Trophoblast cell (in vitro differentiated cells and primary cell): ENCODE results near the gene COX8A.

Experiments used
- DNase-seq, 2 donors: peaks; one replicate each; pipeline ENCODE4 v3.0.0-alpha.2; 2016
- H2AFZ ChIP-seq: 2 replicates; pipeline ENCODE4 v1.6.1; 2013; ENCODE audit warnings: low read length, moderate library complexity, mild to moderate bottlenecking; ENCODE audit not compliant: insufficient read depth, poor library complexity
- H2AK5ac ChIP-seq: 2 replicates; pipeline ENCODE4 v1.6.1; 2013; ENCODE audit warnings: mild to moderate bottlenecking, low read length
- H2BK120ac ChIP-seq: 2 replicates; pipeline ENCODE4 v1.6.1; 2013; ENCODE audit warnings: low read length, mild to moderate bottlenecking, moderate library complexity; ENCODE audit not compliant: insufficient read depth, poor library complexity
- H2BK12ac ChIP-seq: 2 replicates; pipeline ENCODE4 v1.6.1; 2013; ENCODE audit warnings: mild to moderate bottlenecking, low read length, moderate library complexity
- H2BK5ac ChIP-seq: 2 replicates; pipeline ENCODE4 v1.6.1; 2013; ENCODE audit warnings: low read length, low read depth, moderate library complexity, mild to moderate bottlenecking; ENCODE audit not compliant: poor library complexity
- H3K14ac ChIP-seq: 2 replicates; pipeline ENCODE4 v1.6.1; 2013; ENCODE audit warnings: mild to moderate bottlenecking, low read length
- H3K18ac ChIP-seq: 2 replicates; pipeline ENCODE4 v1.6.1; 2013; ENCODE audit warnings: mild to moderate bottlenecking, low read length
- H3K23ac ChIP-seq: 2 replicates; pipeline ENCODE4 v1.6.1; 2013; ENCODE audit warnings: low read length
- H3K27ac ChIP-seq: 2 replicates; pipeline ENCODE4 v1.5.1; 2013; ENCODE audit warnings: low read depth, mild to moderate bottlenecking, inconsistent platforms, low read length, moderate library complexity
- H3K27me3 ChIP-seq: 2 replicates; pipeline ENCODE4 v1.6.1; 2013; ENCODE audit warnings: inconsistent platforms, mild to moderate bottlenecking, low read length, moderate library complexity; ENCODE audit not compliant: insufficient read depth
- H3K36me3 ChIP-seq, 2 experiments: 1 replicate in 1 of 2; 2 replicates in 1 of 2; pipeline ENCODE4 v1.6.1; 2013; ENCODE audit warnings: low read length in 2 of 2, mild to moderate bottlenecking in 2 of 2, moderate library complexity in 1 of 2; ENCODE audit not compliant: insufficient read depth in 2 of 2, control insufficient read depth in 1 of 2
- H3K4ac ChIP-seq: 2 replicates; pipeline ENCODE4 v1.6.1; 2013; ENCODE audit warnings: low read depth, mild to moderate bottlenecking, low read length, moderate library complexity
- H3K4me1 ChIP-seq, 2 experiments: 1 replicate in 1 of 2; 2 replicates in 1 of 2; pipeline ENCODE4 v1.6.1; 2013; ENCODE audit warnings: low read length in 2 of 2, mild to moderate bottlenecking in 2 of 2, moderate library complexity in 1 of 2; ENCODE audit not compliant: insufficient read depth in 2 of 2, control insufficient read depth in 1 of 2
- H3K4me2 ChIP-seq: 2 replicates; pipeline ENCODE4 v1.6.1; 2013; ENCODE audit warnings: inconsistent platforms, mild to moderate bottlenecking, low read length, moderate library complexity
- H3K4me3 ChIP-seq: 2 replicates; pipeline ENCODE4 v1.5.1; 2013; ENCODE audit warnings: mild to moderate bottlenecking, low read depth, low read length, inconsistent platforms
- H3K79me1 ChIP-seq: one replicate; pipeline ENCODE4 v1.6.1; 2013; ENCODE audit warnings: low read length
- H3K79me2 ChIP-seq: 2 replicates; pipeline ENCODE4 v1.6.1; 2013; ENCODE audit warnings: low read length, mild to moderate bottlenecking; ENCODE audit not compliant: control insufficient read depth, insufficient read depth, poor library complexity
- H3K9ac ChIP-seq: 2 replicates; pipeline ENCODE4 v1.6.1; 2013; ENCODE audit warnings: mild to moderate bottlenecking, low read length
- H3K9me3 ChIP-seq: 2 replicates; pipeline ENCODE4 v1.6.1; 2013; ENCODE audit warnings: low read depth, mild to moderate bottlenecking, control low read depth, inconsistent platforms, low read length; ENCODE audit not compliant: insufficient read depth
- H4K12ac ChIP-seq: 2 replicates; pipeline ENCODE4 v1.6.1; 2013; ENCODE audit warnings: low read depth, mild to moderate bottlenecking, low read length, moderate library complexity
- H4K8ac ChIP-seq: 2 replicates; pipeline ENCODE4 v1.6.1; 2013; ENCODE audit warnings: low read depth, mild to moderate bottlenecking, low read length, moderate library complexity
- H4K91ac ChIP-seq: one replicate; pipeline ENCODE4 v1.6.1; 2013; ENCODE audit warnings: low read depth, mild to moderate bottlenecking, low read length, moderate library complexity
- WGBS: extraction: QIAGEN DNeasy Blood & Tissue Kit; methylation state at CpG from one replicate; pipeline ENCODE4 v1.1.7; 2013; ENCODE audit warnings: missing lambda C conversion rate; ENCODE audit not compliant: insufficient read length, insufficient coverage; ENCODE audit errors: extremely low coverage; 5-methylcytosine and 5-hydroxymethylcytosine counted together

COX8A gene

DNA sequence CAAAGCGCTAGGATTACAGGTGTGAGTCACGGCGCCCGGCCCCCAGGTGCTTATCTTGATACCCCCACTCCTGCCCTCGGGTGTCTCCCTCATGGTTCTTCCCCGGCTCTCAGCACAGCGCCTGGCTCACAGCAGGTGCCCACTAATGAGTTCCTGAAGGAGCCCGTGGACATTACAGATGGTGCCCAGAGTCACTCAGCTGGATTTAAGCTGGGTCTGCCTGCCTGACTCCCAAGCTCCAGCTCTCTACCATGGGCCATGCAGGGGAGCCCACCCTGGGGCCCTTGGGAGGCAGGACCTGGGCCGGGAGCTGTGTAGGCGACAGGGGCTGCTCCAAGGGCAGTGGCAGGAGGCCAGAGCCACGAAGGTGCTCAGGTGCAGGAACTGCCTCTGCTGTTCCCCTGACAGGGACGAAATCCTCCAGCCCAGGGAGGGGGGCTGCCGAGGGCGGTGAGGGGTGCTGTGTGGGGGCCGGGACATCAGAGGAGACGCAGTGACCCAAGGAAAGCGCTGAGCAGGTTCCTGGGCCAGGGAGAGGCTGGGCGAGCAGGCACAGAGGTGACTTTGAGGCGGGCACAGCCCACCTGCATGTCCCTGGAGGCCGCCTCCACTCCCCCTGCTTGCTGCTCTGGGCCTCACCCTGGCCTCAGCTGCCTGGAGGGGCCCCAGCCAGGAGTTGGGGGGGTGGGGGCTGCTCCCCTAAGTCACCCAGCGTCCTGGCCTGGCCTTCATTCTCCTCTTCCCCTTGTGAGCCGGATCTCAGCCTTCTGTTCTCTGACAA is 46.7 kb downstream of the COX8A start:
- Histone ChIP-seq H2BK120ac (no peak overlapping the region), H3K4ac (no peak overlapping the region), H3K4me3 (no peak overlapping the region), H3K18ac (no peak overlapping the region), H2BK12ac (no peak overlapping the region), H3K9ac (no peak overlapping the region), H3K79me2 (no peaks in the 10 kb centered on the region), H3K36me3 (no peaks in the 10 kb centered on the region), H2BK5ac (no peak overlapping the region), H2AK5ac (no peak overlapping the region), H3K27me3 (no peaks in the 10 kb centered on the region), H3K4me1 (no peaks in the 10 kb centered on the region), H3K27ac (no peak overlapping the region), H3K23ac (no peak overlapping the region), H4K12ac (no peak overlapping the region), H4K91ac (no peak overlapping the region), H3K14ac (no peak overlapping the region), H4K8ac (no peak overlapping the region), H3K9me3 (peaks cover 2% of the 10 kb centered on the region), H3K4me2 (no peak overlapping the region), H2AFZ (no peak overlapping the region), H3K79me1 (no peaks in the 10 kb centered on the region)
- no CpG with 5 or more reads among the region's 22 CpGs for WGBS
- DNase-seq, result no peak

DNA sequence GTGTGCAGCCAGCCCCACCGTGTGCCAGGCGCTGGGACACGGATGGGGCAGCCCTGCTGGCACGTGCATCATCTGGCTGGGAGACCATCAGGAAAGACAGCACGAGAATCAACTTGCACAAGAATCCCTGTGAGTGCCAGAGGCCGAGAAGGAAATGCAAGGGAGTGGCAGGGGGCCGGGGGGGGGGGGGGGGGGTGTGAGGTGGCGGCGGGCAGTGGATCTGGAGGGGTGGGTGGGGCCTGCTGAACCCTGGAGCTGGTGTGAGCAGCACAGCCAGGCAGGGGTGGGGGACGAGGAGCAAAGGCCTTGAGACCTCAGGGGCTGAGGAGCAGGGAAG is 47.3 kb downstream of the COX8A start:
- no peaks in the 10 kb centered on the region for H3K36me3 ChIP-seq
- no CpG with 5 or more reads among the region's 10 CpGs for WGBS
- H4K8ac ChIP-seq, result no peak overlapping the region
- H3K23ac ChIP-seq, result no peak overlapping the region
- H3K4ac ChIP-seq, result no peak overlapping the region
- no peak overlapping the region for H2BK12ac ChIP-seq
- H4K91ac ChIP-seq, result no peak overlapping the region
- no peak overlapping the region for H3K18ac ChIP-seq
- no peak overlapping the region for H3K4me2 ChIP-seq
- no peaks in the 10 kb centered on the region for H3K4me1 ChIP-seq
- no peak overlapping the region for H2BK120ac ChIP-seq
- no peak overlapping the region for H2BK5ac ChIP-seq
- H3K27me3 ChIP-seq, result no peaks in the 10 kb centered on the region
- no peak overlapping the region for H3K4me3 ChIP-seq
- no peak overlapping the region for H2AK5ac ChIP-seq
- no peaks in the 10 kb centered on the region for H3K79me2 ChIP-seq
- peaks cover 2% of the 10 kb centered on the region for H3K9me3 ChIP-seq
- DNase-seq, result no peak
- H3K27ac ChIP-seq, result no peak overlapping the region
- H3K14ac ChIP-seq, result no peak overlapping the region
- no peaks in the 10 kb centered on the region for H3K79me1 ChIP-seq
- H2AFZ ChIP-seq, result no peak overlapping the region
- H4K12ac ChIP-seq, result no peak overlapping the region
- no peak overlapping the region for H3K9ac ChIP-seq

DNA sequence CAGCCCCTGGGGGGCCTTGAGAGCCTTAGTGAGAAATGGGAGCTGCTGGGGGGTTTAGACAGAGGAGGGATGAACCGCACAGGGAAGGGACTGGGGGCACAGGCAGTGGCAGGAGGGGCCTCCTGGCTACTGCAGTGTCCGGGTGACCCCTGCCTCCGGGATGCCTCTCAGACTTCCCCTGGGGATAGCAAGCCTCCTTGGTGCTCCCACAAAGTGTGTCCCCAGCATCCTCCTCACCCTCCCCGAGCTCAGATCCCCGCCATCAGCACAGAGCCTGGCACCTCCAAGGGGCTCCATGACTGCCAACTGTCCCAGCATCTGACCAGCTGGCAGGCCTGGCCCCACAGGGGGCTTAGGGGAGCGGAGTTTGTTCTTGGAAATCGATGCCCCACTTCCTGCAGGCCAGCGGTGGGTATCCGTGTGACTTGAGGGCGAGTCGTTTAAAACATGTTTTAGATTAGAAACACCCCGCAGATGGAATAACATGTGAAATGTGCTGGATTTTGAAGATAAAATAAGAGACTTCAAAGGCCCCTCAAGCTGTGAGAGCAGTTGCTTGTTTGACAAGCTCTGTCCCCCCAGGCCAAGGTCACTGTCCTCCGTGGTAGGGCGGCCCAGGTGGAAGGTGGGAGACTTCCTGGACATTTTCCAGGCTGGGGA is 47.8 kb downstream of the COX8A start:
- no CpG with 5 or more reads among the region's 14 CpGs for WGBS
- H3K4me1 ChIP-seq, result no peaks in the 10 kb centered on the region
- H3K4me2 ChIP-seq, result no peak overlapping the region
- no peak overlapping the region for H2AFZ ChIP-seq
- no peak overlapping the region for H3K9ac ChIP-seq
- peaks cover 2% of the 10 kb centered on the region for H3K9me3 ChIP-seq
- H2BK12ac ChIP-seq, result no peak overlapping the region
- DNase-seq, result no peak
- H3K79me2 ChIP-seq, result no peaks in the 10 kb centered on the region
- H4K12ac ChIP-seq, result no peak overlapping the region
- no peak overlapping the region for H4K8ac ChIP-seq
- H2BK5ac ChIP-seq, result no peak overlapping the region
- H2AK5ac ChIP-seq, result no peak overlapping the region
- no peak overlapping the region for H4K91ac ChIP-seq
- H3K23ac ChIP-seq, result no peak overlapping the region
- H3K4ac ChIP-seq, result no peak overlapping the region
- no peak overlapping the region for H3K27ac ChIP-seq
- no peak overlapping the region for H3K4me3 ChIP-seq
- no peak overlapping the region for H3K18ac ChIP-seq
- H3K79me1 ChIP-seq, result no peaks in the 10 kb centered on the region
- H3K36me3 ChIP-seq, result no peaks in the 10 kb centered on the region
- no peaks in the 10 kb centered on the region for H3K27me3 ChIP-seq
- no peak overlapping the region for H2BK120ac ChIP-seq
- H3K14ac ChIP-seq, result no peak overlapping the region

DNA sequence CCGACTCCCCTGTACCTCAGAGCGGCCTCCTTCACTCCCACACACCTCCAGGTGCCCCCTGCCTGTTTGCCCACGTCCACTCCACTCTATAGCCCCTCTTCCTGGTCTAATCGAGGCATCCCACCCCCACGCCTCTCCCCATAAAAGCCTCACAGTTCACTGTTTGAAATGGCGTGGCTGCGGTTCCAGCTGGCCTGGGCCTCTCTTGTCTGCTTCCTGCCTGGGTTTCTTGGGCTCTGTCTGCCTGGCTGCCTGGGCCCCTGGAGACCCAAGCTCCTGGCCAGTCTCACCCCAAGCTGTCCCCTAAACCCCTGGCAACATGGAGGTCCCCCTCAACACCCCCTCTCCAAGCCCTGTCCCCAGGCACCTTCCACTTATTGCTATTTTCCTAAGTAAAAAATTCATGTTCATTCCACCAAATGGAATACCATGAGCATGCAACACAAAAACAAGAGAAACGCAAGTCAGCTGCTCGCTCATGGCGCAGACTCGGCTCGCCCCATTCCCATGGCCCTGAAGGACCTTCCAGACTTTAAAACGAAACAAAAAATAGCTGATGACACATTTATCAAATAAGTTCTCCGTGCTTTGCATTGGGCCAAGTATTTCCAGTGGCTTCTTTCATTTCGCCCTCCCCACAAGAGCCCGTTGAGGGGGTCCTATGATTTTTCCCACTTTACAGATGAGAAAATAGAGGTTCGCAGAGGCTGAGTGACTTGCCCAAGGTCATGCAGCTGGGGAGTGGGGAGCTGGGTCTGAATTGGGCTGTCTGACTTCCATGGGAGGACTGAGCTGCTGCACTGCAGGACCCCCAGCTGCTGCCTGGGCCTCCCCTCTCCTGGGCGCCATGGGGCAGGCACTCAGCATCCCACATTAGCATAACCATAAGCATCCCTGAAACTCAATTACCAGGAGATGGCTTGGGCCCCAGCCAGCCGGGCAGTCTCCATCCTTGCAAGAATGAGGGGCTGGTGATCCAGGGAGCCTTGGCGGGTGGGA is 49.6 kb downstream of the COX8A start:
- H4K8ac ChIP-seq, result no peak overlapping the region
- peaks cover 2% of the 10 kb centered on the region for H3K9me3 ChIP-seq
- H4K91ac ChIP-seq, result no peak overlapping the region
- H3K4me3 ChIP-seq, result no peak overlapping the region
- H2BK12ac ChIP-seq, result no peak overlapping the region
- no peak overlapping the region for H4K12ac ChIP-seq
- peaks cover 0 to 2% of the 10 kb centered on the region in 2 experiments for H3K4me1 ChIP-seq
- WGBS, result no CpG with 5 or more reads among the region's 20 CpGs
- no peak overlapping the region for H2AK5ac ChIP-seq
- H3K79me2 ChIP-seq, result no peaks in the 10 kb centered on the region
- no peak overlapping the region for H3K27ac ChIP-seq
- H3K4me2 ChIP-seq, result no peak overlapping the region
- H2BK5ac ChIP-seq, result no peak overlapping the region
- H3K79me1 ChIP-seq, result no peaks in the 10 kb centered on the region
- no peak overlapping the region for H3K14ac ChIP-seq
- H3K4ac ChIP-seq, result no peak overlapping the region
- H3K18ac ChIP-seq, result no peak overlapping the region
- DNase-seq, result no peak
- H3K27me3 ChIP-seq, result no peaks in the 10 kb centered on the region
- H3K9ac ChIP-seq, result no peak overlapping the region
- H3K23ac ChIP-seq, result no peak overlapping the region
- no peaks in the 10 kb centered on the region for H3K36me3 ChIP-seq
- H2AFZ ChIP-seq, result no peak overlapping the region
- H2BK120ac ChIP-seq, result no peak overlapping the region
